Measurements from ENCODE around the gene TMEM270.
"Not testable (repeated sequence)": the region's sequence is repeated elsewhere in the genome, so short reads cannot be mapped to it uniquely, and the experiment has no call there.

Gene TMEM270

DNA sequence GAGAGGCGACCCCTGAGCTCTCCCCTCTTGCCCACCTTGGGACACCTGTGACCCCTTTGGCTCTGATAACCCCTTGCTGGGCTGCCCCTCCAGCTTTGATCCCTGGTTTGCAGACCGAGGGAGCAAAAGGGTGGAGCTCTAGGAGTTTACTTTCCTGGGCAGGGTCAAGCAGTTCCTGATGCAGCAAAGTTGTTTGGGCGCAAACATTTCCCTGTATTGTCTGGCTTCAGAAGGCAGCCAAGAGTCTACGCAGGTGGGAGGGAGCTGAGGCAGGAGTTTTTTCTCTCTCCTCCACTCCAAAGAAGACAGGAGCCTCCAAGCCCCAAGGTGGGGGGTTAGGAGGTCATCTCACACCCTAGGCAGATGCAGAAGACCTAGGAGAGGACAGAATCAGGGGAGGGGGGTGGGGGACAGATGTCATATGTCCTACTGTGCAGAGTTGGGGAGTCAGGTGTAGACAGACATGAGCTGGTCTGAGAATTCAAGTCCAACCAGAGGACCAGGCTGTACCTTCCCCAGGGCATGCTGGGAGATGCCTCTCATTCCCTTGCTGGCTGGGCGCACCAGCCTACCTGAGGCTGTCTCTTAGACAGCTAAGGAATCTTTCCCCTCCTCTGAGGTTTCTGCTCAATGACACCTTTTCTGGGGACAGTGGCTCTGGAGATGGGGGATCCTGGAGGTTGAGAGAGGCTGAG lies 20.5 kb downstream of the TMEM270 start:
- no peak for DNase-seq (ENCODE audit: low read depth)
- TF ChIP-seq, protein P1, sequence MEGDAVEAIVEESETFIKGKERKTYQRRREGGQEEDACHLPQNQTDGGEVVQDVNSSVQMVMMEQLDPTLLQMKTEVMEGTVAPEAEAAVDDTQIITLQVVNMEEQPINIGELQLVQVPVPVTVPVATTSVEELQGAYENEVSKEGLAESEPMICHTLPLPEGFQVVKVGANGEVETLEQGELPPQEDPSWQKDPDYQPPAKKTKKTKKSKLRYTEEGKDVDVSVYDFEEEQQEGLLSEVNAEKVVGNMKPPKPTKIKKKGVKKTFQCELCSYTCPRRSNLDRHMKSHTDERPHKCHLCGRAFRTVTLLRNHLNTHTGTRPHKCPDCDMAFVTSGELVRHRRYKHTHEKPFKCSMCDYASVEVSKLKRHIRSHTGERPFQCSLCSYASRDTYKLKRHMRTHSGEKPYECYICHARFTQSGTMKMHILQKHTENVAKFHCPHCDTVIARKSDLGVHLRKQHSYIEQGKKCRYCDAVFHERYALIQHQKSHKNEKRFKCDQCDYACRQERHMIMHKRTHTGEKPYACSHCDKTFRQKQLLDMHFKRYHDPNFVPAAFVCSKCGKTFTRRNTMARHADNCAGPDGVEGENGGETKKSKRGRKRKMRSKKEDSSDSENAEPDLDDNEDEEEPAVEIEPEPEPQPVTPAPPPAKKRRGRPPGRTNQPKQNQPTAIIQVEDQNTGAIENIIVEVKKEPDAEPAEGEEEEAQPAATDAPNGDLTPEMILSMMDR (IDR thresholded peaks at IDR 0.05; ENCODE audit: low read depth, low read length, missing control alignments), result no peak
- no peak overlapping the region for H3K4me3 ChIP-seq (ENCODE audit: low read depth, low read length)

DNA sequence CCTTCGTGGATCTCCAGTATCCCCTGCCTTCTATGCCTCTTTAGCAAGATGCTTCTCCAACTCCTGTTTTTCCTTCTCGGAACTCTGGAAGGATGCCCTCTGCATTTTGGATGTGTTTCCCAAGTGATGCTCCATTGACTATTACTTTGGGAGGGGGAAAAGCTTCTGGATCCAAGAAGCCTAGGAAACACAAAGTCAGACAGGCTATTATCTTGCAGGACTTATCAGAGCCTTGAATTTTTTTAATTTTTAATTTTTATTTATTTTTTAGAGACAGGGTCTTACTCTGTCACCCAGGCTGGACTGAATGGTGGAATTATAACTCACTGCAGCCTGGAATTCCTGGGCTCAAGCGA lies 21.1 kb downstream of the TMEM270 start:
- DNase-seq (ENCODE audit: low read depth), result no peak
- TF ChIP-seq, protein P1 (IDR thresholded peaks at IDR 0.05; ENCODE audit: low read depth, low read length, missing control alignments), result no peak
- H3K4me3 ChIP-seq (ENCODE audit: low read depth, low read length), result no peak overlapping the region

DNA sequence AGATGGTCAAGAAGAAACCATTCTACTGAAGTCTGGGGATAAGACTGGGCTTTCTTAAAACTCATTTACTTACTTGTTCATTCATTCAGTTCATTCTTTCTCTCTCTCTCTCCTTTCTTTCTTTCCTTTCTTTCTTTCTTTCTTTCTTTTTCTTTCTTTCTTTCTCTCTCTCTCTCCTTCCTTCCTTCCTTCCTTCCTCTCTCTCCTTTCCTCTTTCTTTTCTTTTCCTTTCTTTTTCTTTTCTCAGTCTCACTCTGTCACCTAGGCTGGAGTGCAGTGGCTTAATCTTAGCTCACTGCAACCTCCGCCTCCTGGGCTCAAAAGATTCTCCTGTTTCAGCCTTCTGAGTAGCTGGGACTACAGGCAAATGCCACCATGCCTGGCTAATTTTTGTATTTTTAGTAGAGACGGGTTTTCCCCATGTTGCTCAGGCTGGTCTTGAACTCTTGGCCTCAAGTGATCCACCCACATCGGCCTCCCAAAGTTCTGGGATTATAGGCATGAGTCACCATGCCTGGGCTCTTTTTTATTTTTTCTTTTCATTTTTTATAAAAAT lies 24.0 kb downstream of the TMEM270 start:
- not testable (repeated sequence) for H3K4me3 ChIP-seq (ENCODE audit: low read depth, low read length); DNase-seq (ENCODE audit: low read depth)

DNA sequence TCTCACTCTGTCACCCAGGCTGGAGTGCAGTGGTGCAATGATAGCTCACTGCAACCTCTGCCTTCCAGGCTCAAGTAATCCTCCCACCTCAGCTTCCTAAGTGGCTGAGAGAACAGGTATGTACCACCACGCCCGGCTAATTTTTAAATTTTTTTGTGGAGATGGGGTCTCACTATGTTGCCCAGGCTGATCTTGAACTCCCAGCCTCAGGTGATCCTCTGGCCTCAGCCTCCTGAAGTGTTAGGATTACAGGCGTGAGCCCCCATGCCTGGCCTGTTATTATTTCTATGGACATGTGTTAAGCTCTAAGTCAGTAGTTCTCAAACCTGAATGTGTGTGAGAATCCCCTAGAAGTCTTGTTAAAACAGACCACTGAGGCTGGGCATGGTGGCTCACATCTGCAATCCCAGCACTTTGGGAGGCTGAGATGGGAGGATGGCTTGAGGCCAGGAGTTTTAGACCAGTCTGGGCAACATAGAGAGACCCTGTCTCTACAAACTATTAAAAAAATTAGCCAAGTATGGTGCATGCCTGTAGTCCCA lies 24.5 kb downstream of the TMEM270 start:
- no peak overlapping the region for H3K4me3 ChIP-seq (ENCODE audit: low read depth, low read length)
- TF ChIP-seq, protein P1 (IDR thresholded peaks at IDR 0.05; ENCODE audit: low read depth, low read length, missing control alignments), result no peak
- DNase-seq (ENCODE audit: low read depth), result no peak

DNA sequence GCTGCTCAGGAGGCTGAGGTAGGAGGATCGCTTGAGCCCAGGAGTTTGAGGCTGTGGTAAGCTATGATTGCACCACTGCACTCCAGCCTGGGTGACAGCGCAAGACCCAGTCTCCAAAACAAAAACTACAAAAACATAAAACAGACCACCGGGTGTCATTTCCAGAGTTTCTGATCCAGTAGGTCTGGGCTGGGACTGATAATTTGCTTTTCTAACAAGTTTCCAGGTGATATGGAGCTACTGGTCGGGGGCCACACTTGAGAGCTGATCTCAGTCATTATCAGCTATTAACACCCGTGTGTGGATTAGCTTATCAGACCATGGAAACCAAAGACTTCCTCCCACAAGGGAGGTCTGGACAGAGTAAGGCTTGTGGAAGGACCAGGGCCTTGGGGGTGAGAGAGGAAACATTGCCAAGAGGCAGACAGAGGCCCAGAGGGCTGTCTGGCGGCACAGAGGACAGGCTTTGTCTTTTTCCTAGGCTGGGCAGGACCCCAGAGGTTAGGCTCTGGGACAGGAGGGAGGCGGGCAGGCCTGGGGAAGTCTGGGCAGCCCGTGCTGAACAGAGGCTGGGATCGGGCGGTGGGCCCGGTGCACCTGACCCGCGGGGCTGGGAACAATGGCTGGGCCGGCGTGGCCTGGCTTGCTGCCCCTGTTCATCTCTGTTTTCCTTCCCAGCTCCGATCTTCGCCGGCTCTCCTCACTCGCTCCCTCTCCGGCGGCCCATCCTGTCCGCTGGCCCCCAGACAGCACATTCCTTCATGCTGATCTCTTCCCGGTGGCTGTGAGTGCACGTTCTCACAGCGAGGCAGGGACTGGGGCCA lies 25.2 kb downstream of the TMEM270 start:
- TF ChIP-seq, protein P1 (IDR thresholded peaks at IDR 0.05; ENCODE audit: low read depth, low read length, missing control alignments), result no peak
- DNase-seq (ENCODE audit: low read depth), result no peak
- no peak overlapping the region for H3K4me3 ChIP-seq (ENCODE audit: low read depth, low read length)

DNA sequence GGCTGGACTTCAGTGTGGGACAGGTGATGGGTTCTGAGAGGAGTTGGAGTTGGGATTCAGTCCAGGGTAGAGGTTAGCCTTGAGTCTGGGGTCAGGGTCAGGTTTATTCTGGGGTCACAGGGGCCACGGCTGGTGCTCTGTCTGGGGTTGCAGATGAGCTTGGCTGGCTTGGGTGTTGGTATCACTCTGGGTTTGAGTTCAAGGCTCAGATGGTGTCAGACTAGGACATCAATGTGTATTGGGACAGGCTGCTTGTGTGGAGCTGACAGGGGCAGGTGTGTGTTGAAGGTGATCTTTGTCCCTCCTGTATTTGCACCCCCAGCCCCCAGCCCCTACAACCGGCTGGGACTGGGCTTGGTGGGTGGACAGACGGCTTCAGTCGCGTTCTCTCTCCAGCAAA lies 26.8 kb downstream of the TMEM270 start:
- DNase-seq (ENCODE audit: low read depth), result no peak
- TF ChIP-seq, protein P1 (IDR thresholded peaks at IDR 0.05; ENCODE audit: low read depth, low read length, missing control alignments), result no peak
- H3K4me3 ChIP-seq (ENCODE audit: low read depth, low read length), result no peak overlapping the region

DNA sequence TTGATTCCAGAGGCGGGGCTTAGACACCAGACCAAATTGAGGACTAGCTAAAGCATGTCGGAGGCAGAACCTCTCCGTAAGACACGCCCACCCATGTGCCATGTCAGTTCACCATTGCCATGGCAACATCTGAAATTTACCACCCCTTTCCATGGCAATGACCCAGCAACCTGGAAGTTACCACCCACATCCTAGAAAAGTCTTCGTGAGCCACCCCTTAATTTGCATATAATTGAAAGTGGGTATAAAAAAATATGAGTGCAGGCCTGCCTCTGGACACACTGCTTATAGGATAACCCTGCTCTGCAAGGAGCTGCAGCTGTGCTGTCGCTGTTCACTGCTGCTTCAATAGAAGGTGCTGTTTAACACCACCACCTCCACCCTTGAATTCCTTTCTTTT lies 28.0 kb downstream of the TMEM270 start:
- H3K4me3 ChIP-seq (ENCODE audit: low read depth, low read length), result no peak overlapping the region
- DNase-seq (ENCODE audit: low read depth), result no peak
- TF ChIP-seq, protein P1 (IDR thresholded peaks at IDR 0.05; ENCODE audit: low read depth, low read length, missing control alignments), result no peak

Data from GM12864 (cell line).